ENCODE measurements around the gene RAPGEF1. TPM values are rescaled to one million over a fixed set of nuclear protein-coding genes. Genes with fewer than 3 reads are reported as not detected.

The RAPGEF1 gene
- total RNA-seq, 1 experiment from 2014 or later: 61.5 TPM

DNA sequence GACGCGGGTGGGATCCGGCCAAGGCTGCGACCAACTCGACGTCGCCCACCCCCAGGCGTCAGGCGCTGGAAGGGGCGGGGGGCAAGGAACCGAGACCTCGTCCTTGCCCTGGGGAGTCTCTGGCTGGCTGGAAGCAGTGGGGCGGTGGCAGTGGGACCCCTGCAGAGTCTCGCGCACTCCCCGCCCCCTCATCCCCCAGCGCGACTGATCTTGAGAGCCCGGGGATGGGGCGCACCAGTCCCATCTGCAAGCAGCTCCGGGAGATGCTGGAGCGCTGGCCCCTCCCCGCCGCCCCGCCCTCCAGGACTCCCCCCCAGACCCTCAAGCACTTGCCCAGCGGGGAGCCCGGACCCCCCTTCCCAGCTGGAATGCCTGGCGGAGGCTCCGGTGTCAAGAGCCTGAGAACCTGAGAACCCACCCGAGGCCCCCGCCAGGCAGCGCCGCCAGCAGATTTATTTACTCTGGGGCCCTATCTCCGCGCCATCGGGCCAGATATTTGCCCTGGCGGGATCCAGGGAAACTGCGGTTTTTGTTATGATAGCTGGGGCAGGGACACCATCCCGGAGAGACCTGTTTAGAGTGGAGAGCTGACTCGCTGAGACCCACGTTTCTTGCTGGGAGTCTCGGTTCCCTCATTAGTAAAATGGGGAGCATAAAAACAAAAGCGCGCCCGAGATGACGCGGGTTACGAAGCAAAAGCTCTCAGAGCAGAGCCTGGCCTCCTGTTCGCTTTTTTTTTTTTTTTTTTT, 193.4 kb downstream of the RAPGEF1 start:
- CTCF ChIA-PET: interaction anchor here (0.6 kb wide), 1 partner anchor 744 kb away, joined by 7 read pairs; no protein-coding TSS in a partner anchor

DNA sequence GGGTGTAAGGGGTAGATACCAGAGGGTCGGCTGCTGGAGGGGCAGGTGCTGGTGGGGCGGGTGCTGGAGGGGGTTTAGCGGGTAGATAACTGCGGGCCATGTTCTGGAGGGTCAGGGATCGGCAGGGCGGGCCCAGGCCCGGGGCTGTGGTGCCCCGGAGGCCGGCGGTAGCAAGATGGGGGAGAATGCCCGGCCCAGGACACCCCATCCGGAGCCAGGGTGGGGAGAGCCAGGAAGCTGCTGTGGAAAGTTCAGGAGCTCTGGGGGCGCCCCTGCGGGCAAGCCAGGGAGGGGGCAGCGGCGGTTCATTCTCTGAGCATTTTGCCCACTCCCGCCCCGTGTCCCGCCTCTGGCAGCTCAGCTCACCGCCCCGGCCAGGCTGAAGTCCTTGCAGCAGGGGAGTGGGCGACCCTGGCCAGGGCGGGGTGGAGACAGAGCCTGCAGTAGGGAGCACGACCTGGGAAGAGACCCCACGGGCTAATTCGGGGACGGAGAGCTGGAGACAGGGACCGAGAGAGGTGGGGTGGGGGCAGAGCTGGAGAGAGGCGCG, 194.0 kb downstream of the RAPGEF1 start:
- BruUV-seq (replicated peaks): no TSS peak
- intact Hi-C loops (cut with micrococcal nuclease; ENCODE audit: unreplicated experiment): no loop called here

More for the DNA sequence above, 193.4 kb downstream of the RAPGEF1 start:
- intact Hi-C loops (cut with micrococcal nuclease; ENCODE audit: unreplicated experiment): no loop called here
- peaks cover 11% of the 10 kb centered on the region for H3K4me1 ChIP-seq (ENCODE audit: insufficient read depth, low read length, poor library complexity, severe bottlenecking)
- POLR2A ChIA-PET (ENCODE audit: low non-redundant PET): no interaction called here
- peak overlapping the region; percentile 33 for H3K4me3 ChIP-seq (ENCODE audit: low read depth, low read length, poor library complexity, severe bottlenecking)
- TF ChIP-seq EZH2 (IDR thresholded peaks at IDR 0.05; ENCODE audit: borderline replicate concordance, low read depth, low read length, poor library complexity, severe bottlenecking): no peak
- TF ChIP-seq, protein P1, sequence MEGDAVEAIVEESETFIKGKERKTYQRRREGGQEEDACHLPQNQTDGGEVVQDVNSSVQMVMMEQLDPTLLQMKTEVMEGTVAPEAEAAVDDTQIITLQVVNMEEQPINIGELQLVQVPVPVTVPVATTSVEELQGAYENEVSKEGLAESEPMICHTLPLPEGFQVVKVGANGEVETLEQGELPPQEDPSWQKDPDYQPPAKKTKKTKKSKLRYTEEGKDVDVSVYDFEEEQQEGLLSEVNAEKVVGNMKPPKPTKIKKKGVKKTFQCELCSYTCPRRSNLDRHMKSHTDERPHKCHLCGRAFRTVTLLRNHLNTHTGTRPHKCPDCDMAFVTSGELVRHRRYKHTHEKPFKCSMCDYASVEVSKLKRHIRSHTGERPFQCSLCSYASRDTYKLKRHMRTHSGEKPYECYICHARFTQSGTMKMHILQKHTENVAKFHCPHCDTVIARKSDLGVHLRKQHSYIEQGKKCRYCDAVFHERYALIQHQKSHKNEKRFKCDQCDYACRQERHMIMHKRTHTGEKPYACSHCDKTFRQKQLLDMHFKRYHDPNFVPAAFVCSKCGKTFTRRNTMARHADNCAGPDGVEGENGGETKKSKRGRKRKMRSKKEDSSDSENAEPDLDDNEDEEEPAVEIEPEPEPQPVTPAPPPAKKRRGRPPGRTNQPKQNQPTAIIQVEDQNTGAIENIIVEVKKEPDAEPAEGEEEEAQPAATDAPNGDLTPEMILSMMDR (conservative IDR thresholded peaks at IDR 0.05; ENCODE audit: low read depth, low read length): no peak
- H3K27ac ChIP-seq (ENCODE audit: low read depth, low read length, poor library complexity, severe bottlenecking): no peak overlapping the region
- H3K36me3 ChIP-seq (ENCODE audit: insufficient read depth, low read length, poor library complexity, severe bottlenecking): no peaks in the 10 kb centered on the region
- peak; percentile 33 for DNase-seq (ENCODE audit: low spot score)
- H3K9me3 ChIP-seq (ENCODE audit: low read depth, low read length, poor library complexity, severe bottlenecking): peaks cover 21% of the 10 kb centered on the region
- no TSS peak for BruUV-seq (replicated peaks)
- peaks cover 41% of the 10 kb centered on the region for H3K27me3 ChIP-seq (replicated peaks; ENCODE audit: insufficient read depth, low read depth, low read length, poor library complexity)

DNA sequence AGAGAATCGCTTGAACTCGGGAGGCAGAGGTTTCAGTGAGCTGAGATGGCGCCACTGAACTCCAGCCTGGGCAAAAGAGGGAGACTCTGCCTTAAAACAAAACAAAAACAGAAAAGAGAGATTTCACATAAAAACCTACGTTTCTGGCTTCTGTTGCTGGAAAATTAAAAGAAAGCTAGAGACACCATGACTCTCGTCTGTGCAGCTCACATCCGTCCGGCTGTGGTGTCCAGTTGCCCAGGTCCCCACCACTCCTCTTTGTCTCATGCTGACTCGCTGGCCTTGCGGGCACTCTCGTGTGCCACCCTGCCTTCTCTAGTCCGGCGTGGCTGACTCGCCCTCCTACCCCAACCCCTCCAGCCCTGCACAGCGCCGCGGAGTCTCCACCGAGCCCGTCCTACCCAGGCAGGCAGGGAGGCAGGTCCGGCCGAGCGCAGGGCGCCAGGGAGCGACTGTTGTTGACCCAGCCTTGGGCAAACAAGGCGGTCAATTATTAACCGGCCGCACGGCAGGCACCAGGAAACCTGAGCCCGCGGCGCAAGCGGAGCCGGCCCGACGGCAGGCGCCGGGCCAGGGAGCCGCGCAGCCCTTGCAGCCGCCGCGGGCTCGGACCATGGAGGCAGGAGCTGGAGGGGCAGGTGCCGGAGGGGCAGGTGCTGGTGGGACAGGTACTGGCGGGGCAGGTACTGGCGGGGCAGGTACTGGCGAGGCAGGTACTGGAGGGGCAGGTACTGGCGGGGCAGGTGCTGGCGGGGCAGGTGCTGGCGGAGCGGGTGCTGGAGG, 194.7 kb downstream of the RAPGEF1 start, which contains the start of gene PRRT1B:
Gene PRRT1B (plus strand): TSS at position 521 of the 783 bp plus-strand sequence. CDS start 93 bp downstream, at position 614.
- Histone ChIP-seq H3K27me3 (replicated peaks; ENCODE audit: insufficient read depth, low read depth, low read length, poor library complexity) (peaks cover 41% of the 10 kb centered on the region), H3K27ac (ENCODE audit: low read depth, low read length, poor library complexity, severe bottlenecking) (no peak within 1 kb of the TSS), H3K4me1 (ENCODE audit: insufficient read depth, low read length, poor library complexity, severe bottlenecking) (peaks cover 11% of the 10 kb centered on the region), H3K4me3 (ENCODE audit: low read depth, low read length, poor library complexity, severe bottlenecking) (peak within 1 kb of the TSS; percentile 33), H3K9me3 (ENCODE audit: low read depth, low read length, poor library complexity, severe bottlenecking) (peaks cover 21% of the 10 kb centered on the region), H3K36me3 (ENCODE audit: insufficient read depth, low read length, poor library complexity, severe bottlenecking) (no peaks in the 10 kb centered on the region)
- ChIA-PET CTCF (no interaction called here), POLR2A (ENCODE audit: low non-redundant PET) (no interaction called here)
- intact Hi-C loops (cut with micrococcal nuclease; ENCODE audit: unreplicated experiment): no loop called here
- no TSS peak for BruUV-seq (replicated peaks)
- no peak for DNase-seq (ENCODE audit: low spot score)
- TF ChIP-seq, protein P1 (conservative IDR thresholded peaks at IDR 0.05; ENCODE audit: low read depth, low read length): no peak
- no peak for TF ChIP-seq EZH2 (IDR thresholded peaks at IDR 0.05; ENCODE audit: borderline replicate concordance, low read depth, low read length, poor library complexity, severe bottlenecking)

More for the DNA sequence above, 194.0 kb downstream of the RAPGEF1 start:
- no peak for DNase-seq (ENCODE audit: low spot score)
- H3K27me3 ChIP-seq (replicated peaks; ENCODE audit: insufficient read depth, low read depth, low read length, poor library complexity): peaks cover 41% of the 10 kb centered on the region
- peaks cover 11% of the 10 kb centered on the region for H3K4me1 ChIP-seq (ENCODE audit: insufficient read depth, low read length, poor library complexity, severe bottlenecking)
- H3K4me3 ChIP-seq (ENCODE audit: low read depth, low read length, poor library complexity, severe bottlenecking): peak overlapping the region; percentile 33
- TF ChIP-seq EZH2 (IDR thresholded peaks at IDR 0.05; ENCODE audit: borderline replicate concordance, low read depth, low read length, poor library complexity, severe bottlenecking): peak; percentile 71
- TF ChIP-seq, protein P1 (conservative IDR thresholded peaks at IDR 0.05; ENCODE audit: low read depth, low read length): no peak
- no peak overlapping the region for H3K27ac ChIP-seq (ENCODE audit: low read depth, low read length, poor library complexity, severe bottlenecking)
- ChIA-PET CTCF (no interaction called here), POLR2A (ENCODE audit: low non-redundant PET) (no interaction called here)
- H3K36me3 ChIP-seq (ENCODE audit: insufficient read depth, low read length, poor library complexity, severe bottlenecking): no peaks in the 10 kb centered on the region
- peaks cover 21% of the 10 kb centered on the region for H3K9me3 ChIP-seq (ENCODE audit: low read depth, low read length, poor library complexity, severe bottlenecking)

Measured in A673 (cell line).